GM23338 (cell line): ENCODE measurements around the gene COPZ1. TPM values are rescaled to one million over a fixed set of nuclear protein-coding genes. Genes with fewer than 3 reads are reported as not detected.
A peak's percentile ranks its signal among the peaks of the same experiment; 100 is the strongest.

Experiments used
- ATAC-seq: fragments of 200-7000 bp; cut with Tn5 transposase; 3 replicates; pipeline ENCODE4 v1.9.1; 2020
- DNase-seq: peaks from one replicate; pipeline ENCODE4 v3.0.0-alpha.2; 2015; ENCODE audit warnings: low spot score
- H2AFZ ChIP-seq: fragments of 200-600 bp; sonication (generic); 2 replicates; pipeline ENCODE4 v1.8.0; 2016; ENCODE audit warnings: antibody characterized with exemption, mild to moderate bottlenecking, moderate library complexity
- H3F3A ChIP-seq: fragments of 200-600 bp; sonication (generic); replicated peaks from 2 replicates; pipeline ENCODE4 v1.8.0; 2017; ENCODE audit warnings: antibody characterized with exemption, mixed run types, low read depth
- H3K27ac ChIP-seq: fragments of 200-600 bp; sonication (generic); 2 replicates; pipeline ENCODE4 v1.6.1; 2016; ENCODE audit warnings: low read depth
- H3K27me3 ChIP-seq: fragments of 200-600 bp; sonication (generic); 2 replicates; pipeline ENCODE4 v1.8.0; 2016; ENCODE audit warnings: mild to moderate bottlenecking, mixed run types, moderate library complexity; ENCODE audit not compliant: insufficient read depth
- H3K36me3 ChIP-seq: fragments of 200-600 bp; sonication (generic); 2 replicates; pipeline ENCODE4 v1.8.0; 2016; ENCODE audit warnings: mild to moderate bottlenecking; ENCODE audit not compliant: insufficient read depth
- H3K4me1 ChIP-seq: fragments of 200-600 bp; sonication (generic); 2 replicates; pipeline ENCODE4 v1.8.0; 2016; ENCODE audit warnings: mild to moderate bottlenecking, moderate library complexity; ENCODE audit not compliant: insufficient read depth
- H3K4me2 ChIP-seq: fragments of 200-600 bp; sonication (generic); 2 replicates; pipeline ENCODE4 v1.7.1; 2017; ENCODE audit warnings: mixed run types
- H3K4me3 ChIP-seq: fragments of 200-600 bp; sonication (generic); 2 replicates; pipeline ENCODE4 v1.6.1; 2016; ENCODE audit warnings: mixed run types
- H3K79me2 ChIP-seq: fragments of 200-600 bp; sonication (generic); replicated peaks from 2 replicates; pipeline ENCODE4 v1.8.0; 2017; ENCODE audit warnings: mild to moderate bottlenecking; ENCODE audit not compliant: insufficient read depth
- H3K9me2 ChIP-seq: fragments of 200-600 bp; sonication (generic); 2 replicates; pipeline ENCODE4 v1.8.0; 2017; ENCODE audit not compliant: insufficient read depth
- H4K20me1 ChIP-seq: fragments of 200-600 bp; sonication (generic); replicated peaks from 2 replicates; pipeline ENCODE4 v1.8.0; 2017; ENCODE audit warnings: mild to moderate bottlenecking; ENCODE audit not compliant: insufficient read depth
- H3K27ac Mint-ChIP-seq: 2 replicates; pipeline ENCODE4 v1.8.0; 2020; ENCODE audit warnings: inconsistent platforms, mild to moderate bottlenecking, moderate library complexity, mixed read lengths
- H3K27me3 Mint-ChIP-seq: 3 replicates; pipeline ENCODE4 v1.8.0; 2022; ENCODE audit warnings: low read depth, mild to moderate bottlenecking, moderate library complexity, mixed read lengths, inconsistent platforms; ENCODE audit not compliant: insufficient read depth, poor library complexity
- H3K36me3 Mint-ChIP-seq: 3 replicates; pipeline ENCODE4 v1.8.0; 2021; ENCODE audit warnings: low read depth, mild to moderate bottlenecking, inconsistent platforms, moderate library complexity, mixed read lengths
- H3K4me1 Mint-ChIP-seq: 3 replicates; pipeline ENCODE4 v1.8.0; 2020; ENCODE audit warnings: mild to moderate bottlenecking, inconsistent platforms, mixed read lengths
- H3K4me3 Mint-ChIP-seq: 3 replicates; pipeline ENCODE4 v1.8.0; 2021; ENCODE audit warnings: moderate library complexity, mild to moderate bottlenecking, inconsistent platforms, mixed read lengths
- H3K9me3 Mint-ChIP-seq: 3 replicates; pipeline ENCODE4 v1.8.0; 2020; ENCODE audit warnings: moderate library complexity, mild to moderate bottlenecking, inconsistent platforms, mixed read lengths
- CREB1 ChIP-seq: fragments of 250-450 bp; sonication (Bioruptor Pico); IDR thresholded peaks from 2 replicates; pipeline ENCODE4 v1.5.0; 2020; ENCODE audit warnings: low read depth, mild to moderate bottlenecking, moderate library complexity
- CTCF ChIP-seq, 2 experiments: fragments of 200-600 bp in 1 of 2; sonication (generic) in 1 of 2; conservative IDR thresholded peaks; 2 replicates each; pipeline versions ENCODE4 v1.5.1 to v1.6.1; 2016 to 2017; ENCODE audit warnings: antibody characterized with exemption in 2 of 2, low read depth in 2 of 2, mild to moderate bottlenecking in 2 of 2, moderate library complexity in 1 of 2
- EZH2 ChIP-seq: fragments of 200-600 bp; sonication (generic); IDR thresholded peaks from one replicate; pipeline ENCODE4 v1.8.0; 2017; ENCODE audit warnings: antibody characterized with exemption, mild to moderate bottlenecking, low read depth; ENCODE audit not compliant: unreplicated experiment
- EZH2phosphoT487 ChIP-seq: fragments of 200-600 bp; sonication (generic); IDR thresholded peaks from one replicate; pipeline ENCODE4 v1.8.1; 2018; ENCODE audit warnings: antibody characterized with exemption; ENCODE audit not compliant: unreplicated experiment
- JUNB ChIP-seq: IDR thresholded peaks from one replicate; pipeline ENCODE4 v1.6.1; 2016; ENCODE audit warnings: antibody characterized with exemption; ENCODE audit not compliant: unreplicated experiment
- NANOG ChIP-seq: IDR thresholded peaks from 2 replicates; pipeline ENCODE4 v1.6.1; 2016; ENCODE audit warnings: antibody characterized with exemption, borderline replicate concordance
- POLR2AphosphoS5 ChIP-seq: IDR thresholded peaks from 2 replicates; pipeline ENCODE4 v1.6.1; 2016; ENCODE audit warnings: antibody characterized with exemption, low read depth
- REST ChIP-seq: IDR thresholded peaks from one replicate; pipeline ENCODE4 v1.6.1; 2018; ENCODE audit warnings: antibody characterized with exemption; ENCODE audit not compliant: unreplicated experiment
- STAT1 ChIP-seq: IDR thresholded peaks from one replicate; pipeline ENCODE4 v1.6.1; 2016; ENCODE audit warnings: antibody characterized with exemption; ENCODE audit not compliant: unreplicated experiment
- ZNF114 ChIP-seq: fragments of 250-450 bp; sonication (Bioruptor Pico); IDR thresholded peaks from 2 replicates; pipeline ENCODE4 v1.5.0; 2020; ENCODE audit warnings: mild to moderate bottlenecking, moderate library complexity
- ZNF331 ChIP-seq: fragments of 250-450 bp; sonication (Bioruptor Pico); IDR thresholded peaks from 2 replicates; pipeline ENCODE4 v1.5.0; 2020; ENCODE audit warnings: low read depth, mild to moderate bottlenecking, moderate library complexity
- polyA plus RNA-seq: library from polyadenylated mRNA; unstranded; fragments of >200 nt; fragmentation: Nextera tagmentation; extraction: Ambion mirVana; gene quantifications from 2 replicates; pipeline ENCODE4 v1.2.1, GENCODE V29; 2016
- total RNA-seq: library from RNA; depleted of rRNA; stranded (reverse); fragments of >200 nt; shearing (Covaris generic); gene quantifications from 2 replicates; pipeline ENCODE4 v1.2.3, GENCODE V29; 2014
- TF ChIP-seq, protein P1 (sequence below): IDR thresholded peaks from 2 replicates; pipeline ENCODE4 v1.6.1; 2016; ENCODE audit warnings: antibody characterized with exemption
- TF ChIP-seq, protein P2 (sequence below): fragments of 250-450 bp; sonication (Bioruptor Pico); IDR thresholded peaks from 2 replicates; pipeline ENCODE4 v1.5.0; 2020; ENCODE audit warnings: mild to moderate bottlenecking, moderate library complexity

Gene COPZ1
- total and polyA plus RNA-seq, 2 experiments from 2014 or later: 79.9 to 91.2 TPM

DNA sequence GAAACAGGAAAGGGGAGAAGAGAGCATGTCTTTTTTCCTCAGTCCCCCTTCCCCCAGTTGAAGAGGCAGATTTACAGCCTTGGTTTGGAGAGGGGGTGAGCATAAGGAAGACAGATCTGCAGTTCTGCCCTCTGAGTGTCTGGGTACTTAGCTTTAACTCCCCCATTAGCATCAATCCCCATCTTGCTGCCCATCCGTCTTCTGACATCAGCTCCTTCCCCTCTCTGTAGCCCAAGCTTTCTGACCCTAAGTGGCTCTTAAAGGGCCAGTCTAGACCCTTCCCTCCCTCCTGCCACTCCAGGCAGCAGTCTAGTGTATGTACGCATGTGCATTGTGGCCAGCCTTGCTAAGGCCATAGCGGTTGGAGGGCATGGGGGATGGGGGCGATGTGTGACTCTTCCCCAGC is 32.0 kb downstream of the COPZ1 start:
- peak overlapping the region; percentile 82 for H3K27ac ChIP-seq
- H3K4me1 ChIP-seq: peaks cover 66% of the 10 kb centered on the region
- peak overlapping the region; percentile 79 for H3K27ac Mint-ChIP-seq
- peak overlapping the region; percentile 95 for H3K4me2 ChIP-seq
- no peaks in the 10 kb centered on the region for H3K9me2 ChIP-seq
- no peak overlapping the region for H2AFZ ChIP-seq
- peaks cover 31% of the 10 kb centered on the region for H3K27me3 Mint-ChIP-seq
- H3F3A ChIP-seq: peaks cover 19% of the 10 kb centered on the region
- H3K79me2 ChIP-seq: no peaks in the 10 kb centered on the region; the same call in 1 of the 2 replicates
- no peaks in the 10 kb centered on the region; the same call in 2 of the 3 replicates for H3K36me3 Mint-ChIP-seq
- TF ChIP-seq REST (no peak), JUNB (no peak), EZH2phosphoT487 (no peak), STAT1 (no peak), CREB1 (no peak), ZNF114 (CRISPR knock-in tag) (no peak), EZH2 (no peak), CTCF (conservative IDR thresholded peaks at IDR 0.05; ENCODE audit: low read depth in 2 of 2) (no peak), NANOG (no peak), ZNF331 (no peak), POLR2AphosphoS5 (no peak; the same call in 1 of the 2 replicates)
- TF ChIP-seq, protein P1, sequence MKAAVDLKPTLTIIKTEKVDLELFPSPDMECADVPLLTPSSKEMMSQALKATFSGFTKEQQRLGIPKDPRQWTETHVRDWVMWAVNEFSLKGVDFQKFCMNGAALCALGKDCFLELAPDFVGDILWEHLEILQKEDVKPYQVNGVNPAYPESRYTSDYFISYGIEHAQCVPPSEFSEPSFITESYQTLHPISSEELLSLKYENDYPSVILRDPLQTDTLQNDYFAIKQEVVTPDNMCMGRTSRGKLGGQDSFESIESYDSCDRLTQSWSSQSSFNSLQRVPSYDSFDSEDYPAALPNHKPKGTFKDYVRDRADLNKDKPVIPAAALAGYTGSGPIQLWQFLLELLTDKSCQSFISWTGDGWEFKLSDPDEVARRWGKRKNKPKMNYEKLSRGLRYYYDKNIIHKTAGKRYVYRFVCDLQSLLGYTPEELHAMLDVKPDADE: no peak
- TF ChIP-seq, protein P2, sequence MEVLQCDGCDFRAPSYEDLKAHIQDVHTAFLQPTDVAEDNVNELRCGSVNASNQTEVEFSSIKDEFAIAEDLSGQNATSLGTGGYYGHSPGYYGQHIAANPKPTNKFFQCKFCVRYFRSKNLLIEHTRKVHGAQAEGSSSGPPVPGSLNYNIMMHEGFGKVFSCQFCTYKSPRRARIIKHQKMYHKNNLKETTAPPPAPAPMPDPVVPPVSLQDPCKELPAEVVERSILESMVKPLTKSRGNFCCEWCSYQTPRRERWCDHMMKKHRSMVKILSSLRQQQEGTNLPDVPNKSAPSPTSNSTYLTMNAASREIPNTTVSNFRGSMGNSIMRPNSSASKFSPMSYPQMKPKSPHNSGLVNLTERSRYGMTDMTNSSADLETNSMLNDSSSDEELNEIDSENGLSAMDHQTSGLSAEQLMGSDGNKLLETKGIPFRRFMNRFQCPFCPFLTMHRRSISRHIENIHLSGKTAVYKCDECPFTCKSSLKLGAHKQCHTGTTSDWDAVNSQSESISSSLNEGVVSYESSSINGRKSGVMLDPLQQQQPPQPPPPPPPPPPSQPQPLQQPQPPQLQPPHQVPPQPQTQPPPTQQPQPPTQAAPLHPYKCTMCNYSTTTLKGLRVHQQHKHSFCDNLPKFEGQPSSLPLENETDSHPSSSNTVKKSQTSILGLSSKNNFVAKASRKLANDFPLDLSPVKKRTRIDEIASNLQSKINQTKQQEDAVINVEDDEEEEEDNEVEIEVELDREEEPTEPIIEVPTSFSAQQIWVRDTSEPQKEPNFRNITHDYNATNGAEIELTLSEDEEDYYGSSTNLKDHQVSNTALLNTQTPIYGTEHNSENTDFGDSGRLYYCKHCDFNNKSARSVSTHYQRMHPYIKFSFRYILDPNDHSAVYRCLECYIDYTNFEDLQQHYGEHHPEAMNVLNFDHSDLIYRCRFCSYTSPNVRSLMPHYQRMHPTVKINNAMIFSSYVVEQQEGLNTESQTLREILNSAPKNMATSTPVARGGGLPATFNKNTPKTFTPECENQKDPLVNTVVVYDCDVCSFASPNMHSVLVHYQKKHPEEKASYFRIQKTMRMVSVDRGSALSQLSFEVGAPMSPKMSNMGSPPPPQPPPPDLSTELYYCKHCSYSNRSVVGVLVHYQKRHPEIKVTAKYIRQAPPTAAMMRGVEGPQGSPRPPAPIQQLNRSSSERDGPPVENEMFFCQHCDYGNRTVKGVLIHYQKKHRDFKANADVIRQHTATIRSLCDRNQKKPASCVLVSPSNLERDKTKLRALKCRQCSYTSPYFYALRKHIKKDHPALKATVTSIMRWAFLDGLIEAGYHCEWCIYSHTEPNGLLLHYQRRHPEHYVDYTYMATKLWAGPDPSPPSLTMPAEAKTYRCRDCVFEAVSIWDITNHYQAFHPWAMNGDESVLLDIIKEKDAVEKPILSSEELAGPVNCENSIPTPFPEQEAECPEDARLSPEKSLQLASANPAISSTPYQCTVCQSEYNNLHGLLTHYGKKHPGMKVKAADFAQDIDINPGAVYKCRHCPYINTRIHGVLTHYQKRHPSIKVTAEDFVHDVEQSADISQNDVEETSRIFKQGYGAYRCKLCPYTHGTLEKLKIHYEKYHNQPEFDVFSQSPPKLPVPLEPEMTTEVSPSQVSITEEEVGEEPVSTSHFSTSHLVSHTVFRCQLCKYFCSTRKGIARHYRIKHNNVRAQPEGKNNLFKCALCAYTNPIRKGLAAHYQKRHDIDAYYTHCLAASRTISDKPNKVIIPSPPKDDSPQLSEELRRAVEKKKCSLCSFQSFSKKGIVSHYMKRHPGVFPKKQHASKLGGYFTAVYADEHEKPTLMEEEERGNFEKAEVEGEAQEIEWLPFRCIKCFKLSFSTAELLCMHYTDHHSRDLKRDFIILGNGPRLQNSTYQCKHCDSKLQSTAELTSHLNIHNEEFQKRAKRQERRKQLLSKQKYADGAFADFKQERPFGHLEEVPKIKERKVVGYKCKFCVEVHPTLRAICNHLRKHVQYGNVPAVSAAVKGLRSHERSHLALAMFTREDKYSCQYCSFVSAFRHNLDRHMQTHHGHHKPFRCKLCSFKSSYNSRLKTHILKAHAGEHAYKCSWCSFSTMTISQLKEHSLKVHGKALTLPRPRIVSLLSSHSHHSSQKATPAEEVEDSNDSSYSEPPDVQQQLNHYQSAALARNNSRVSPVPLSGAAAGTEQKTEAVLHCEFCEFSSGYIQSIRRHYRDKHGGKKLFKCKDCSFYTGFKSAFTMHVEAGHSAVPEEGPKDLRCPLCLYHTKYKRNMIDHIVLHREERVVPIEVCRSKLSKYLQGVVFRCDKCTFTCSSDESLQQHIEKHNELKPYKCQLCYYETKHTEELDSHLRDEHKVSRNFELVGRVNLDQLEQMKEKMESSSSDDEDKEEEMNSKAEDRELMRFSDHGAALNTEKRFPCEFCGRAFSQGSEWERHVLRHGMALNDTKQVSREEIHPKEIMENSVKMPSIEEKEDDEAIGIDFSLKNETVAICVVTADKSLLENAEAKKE (CRISPR knock-in tag): no peak
- ATAC-seq (no peak), DNase-seq (peak; percentile 65)
- peaks cover 27% of the 10 kb centered on the region for H3K4me1 Mint-ChIP-seq
- H3K9me3 Mint-ChIP-seq: no peaks in the 10 kb centered on the region; the same call in 2 of the 3 replicates
- peak overlapping the region; percentile 75 for H3K4me3 ChIP-seq
- peak overlapping the region; percentile 42 for H3K4me3 Mint-ChIP-seq
- H4K20me1 ChIP-seq: no peaks in the 10 kb centered on the region
- H3K27me3 ChIP-seq: peaks cover under 1% of the 10 kb centered on the region; the same call in 1 of the 2 replicates
- no peaks in the 10 kb centered on the region for H3K36me3 ChIP-seq
